ENCODE measurements around the gene ELMO3. TPM values are rescaled to one million over a fixed set of nuclear protein-coding genes. Genes with fewer than 3 reads are reported as not detected.
A peak's percentile ranks its signal among the peaks of the same experiment; 100 is the strongest.

ELMO3 gene
- total RNA-seq, 4 donors from 2014 or later: 25.6 to 119 (median 82.2) TPM

GRCh38 chr16:67157106-67157748 is 41.7 kb upstream of the ELMO3 start:
- Histone ChIP-seq H3K4me1 (peaks cover 7 to 42% (median 13%) of the 10 kb centered on the region in 4 donors), H3K27ac (peak overlapping the region in 2 of 4 donors; percentile 1 to 57), H3K36me3 (no peaks in the 10 kb centered on the region), H3K4me3 (no peak overlapping the region), H3K9me3 (no peaks in the 10 kb centered on the region), H3K27me3 (no peaks in the 10 kb centered on the region)
- TF ChIP-seq POLR2A (IDR thresholded peaks at IDR 0.05) (no peak), CTCF (IDR thresholded peaks at IDR 0.05) (no peak)
- DNase-seq: no peak

DNA sequence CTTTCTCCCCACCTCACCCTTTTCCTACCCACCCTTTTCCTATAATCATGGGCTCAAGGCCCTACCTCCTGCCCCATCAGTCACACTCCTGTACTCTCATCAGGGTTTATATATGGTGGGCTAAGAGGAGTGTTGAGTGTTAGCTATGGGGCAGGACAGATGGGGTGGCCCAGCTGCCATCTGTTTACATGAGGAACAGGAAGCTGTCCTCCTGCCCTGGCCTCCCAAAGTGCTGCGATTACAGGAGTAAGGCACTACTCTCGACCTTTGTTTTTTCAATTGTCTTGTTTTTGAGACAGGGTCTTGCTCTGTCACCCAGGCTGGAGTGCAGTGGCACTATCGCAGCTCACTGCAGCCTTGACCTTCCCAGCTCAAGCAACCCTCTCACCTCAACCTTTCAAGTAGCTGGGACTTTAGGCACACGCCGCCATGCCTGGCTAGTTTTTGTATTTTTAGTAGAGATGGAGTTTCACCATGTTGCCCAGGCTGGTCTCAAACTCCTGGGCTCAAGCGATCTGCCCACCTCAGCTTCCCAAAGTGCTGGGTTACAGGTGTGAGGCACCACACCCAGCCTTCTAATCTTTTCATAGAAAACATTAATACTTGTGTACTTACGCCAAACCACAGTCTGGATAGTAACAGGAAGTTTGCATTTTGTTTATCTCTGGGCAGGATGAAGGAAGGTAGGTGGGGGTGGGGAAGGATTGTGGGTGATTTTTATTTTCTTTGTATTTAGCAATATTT is 40.9 kb upstream of the ELMO3 start:
- TF ChIP-seq POLR2A (IDR thresholded peaks at IDR 0.05): no peak
- TF ChIP-seq CTCF (IDR thresholded peaks at IDR 0.05): no peak
- Histone ChIP-seq H3K4me1 (peaks cover 9 to 50% (median 19%) of the 10 kb centered on the region in 4 donors), H3K27ac (peak overlapping the region in 3 of 4 donors; percentile 57 to 94 (median 57)), H3K27me3 (no peaks in the 10 kb centered on the region), H3K9me3 (no peaks in the 10 kb centered on the region), H3K4me3 (peak overlapping the region in 1 of 4 donors; percentile 89), H3K36me3 (no peaks in the 10 kb centered on the region)
- DNase-seq: no peak

DNA sequence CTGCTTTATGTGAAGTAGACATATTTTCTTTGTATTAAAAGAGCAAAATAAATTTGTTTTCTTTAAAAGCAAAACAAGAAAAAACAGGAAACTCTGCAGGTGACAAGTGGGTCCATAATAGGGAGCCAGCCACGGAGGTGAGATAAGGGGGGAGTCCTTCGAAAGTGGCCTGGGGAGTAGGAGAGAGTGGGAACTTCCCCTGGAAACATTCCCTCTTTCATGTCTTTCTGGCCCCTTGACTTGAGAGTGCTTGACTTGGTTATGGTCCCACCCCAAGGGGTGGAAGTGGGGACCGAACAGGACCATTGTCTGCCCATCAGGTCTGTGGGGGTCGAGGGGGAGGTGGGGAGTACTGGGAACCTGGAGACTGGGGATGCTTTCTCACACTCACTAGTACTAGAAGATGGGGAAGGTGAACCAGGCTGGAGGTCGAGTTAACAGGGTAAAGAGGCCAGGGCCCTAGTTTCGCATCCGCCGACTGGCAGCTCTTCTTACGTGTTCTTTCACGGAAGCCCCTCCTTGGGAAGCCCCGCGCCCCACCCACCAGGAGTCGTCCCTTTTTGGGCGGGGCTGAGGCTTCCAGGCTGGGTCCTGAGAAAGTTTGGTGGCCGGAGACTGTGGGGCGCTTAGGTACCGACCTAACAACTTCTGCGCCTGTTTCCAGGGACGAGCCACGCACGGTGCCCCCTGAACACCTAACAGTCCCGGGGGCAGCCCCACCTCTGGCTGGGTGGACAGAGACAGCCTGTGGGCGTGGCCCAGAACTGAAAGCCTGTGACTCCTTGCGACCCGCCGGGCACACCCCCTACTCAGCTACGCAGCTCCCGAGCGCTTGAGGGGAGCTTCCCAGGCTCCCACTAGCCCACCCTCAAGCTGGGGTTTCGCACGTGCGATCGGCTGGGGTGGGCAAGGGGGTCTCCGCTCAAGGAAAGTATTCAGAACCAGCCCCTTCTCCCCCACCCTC is 40.0 kb upstream of the ELMO3 start:
- Histone ChIP-seq H3K27ac (peak overlapping the region; percentile 89 to 95 (median 92)), H3K9me3 (no peaks in the 10 kb centered on the region), H3K4me1 (peaks cover 14 to 59% (median 27%) of the 10 kb centered on the region in 4 donors), H3K27me3 (no peaks in the 10 kb centered on the region), H3K4me3 (peak overlapping the region; percentile 87 to 96 (median 91)), H3K36me3 (no peaks in the 10 kb centered on the region)
- peak; percentile 76 to 93 (median 84) for DNase-seq
- TF ChIP-seq CTCF (IDR thresholded peaks at IDR 0.05): no peak
- peak in 1 of 2 donors; percentile 32 for TF ChIP-seq POLR2A (IDR thresholded peaks at IDR 0.05)

GRCh38 chr16:67161595-67162058 is 37.3 kb upstream of the ELMO3 start:
- H3K9me3 ChIP-seq: no peaks in the 10 kb centered on the region
- peaks cover 17 to 59% (median 34%) of the 10 kb centered on the region in 4 donors for H3K4me1 ChIP-seq
- H3K27ac ChIP-seq: no peak overlapping the region
- TF ChIP-seq POLR2A (IDR thresholded peaks at IDR 0.05) (no peak), CTCF (IDR thresholded peaks at IDR 0.05) (no peak)
- no peak overlapping the region for H3K4me3 ChIP-seq
- H3K36me3 ChIP-seq: no peaks in the 10 kb centered on the region
- peaks cover 0 to 3% of the 10 kb centered on the region in 2 donors for H3K27me3 ChIP-seq
- no peak for DNase-seq
